K562 (cell line): ENCODE measurements around the gene ARMC7. TPM values are rescaled to one million over a fixed set of nuclear protein-coding genes. Genes with fewer than 3 reads are reported as not detected.

Experiments
- CBX1 ChIP-seq: sonication (generic); IDR thresholded peaks from 2 replicates; pipeline ENCODE4 v1.6.1; 2016; ENCODE audit warnings: antibody characterized with exemption, low read depth, mild to moderate bottlenecking
- CBX5 ChIP-seq: IDR thresholded peaks from 2 replicates; pipeline ENCODE4 v1.6.1; 2014; ENCODE audit warnings: low read depth, borderline replicate concordance
- COPS2 ChIP-seq: fragments of 450-650 bp; conservative IDR thresholded peaks from 2 replicates; pipeline ENCODE4 v1.6.1; 2016; ENCODE audit warnings: mild to moderate bottlenecking, moderate library complexity
- CSDE1 ChIP-seq, 2 experiments: fragments of 450-650 bp; IDR thresholded peaks; 2 replicates each; pipeline ENCODE4 v1.6.1; 2016; ENCODE audit warnings: mild to moderate bottlenecking in 1 of 2
- HIVEP1 ChIP-seq: fragments of 250-450 bp; sonication (Bioruptor Pico); IDR thresholded peaks from 2 replicates; pipeline ENCODE4 v1.4.0; 2020; ENCODE audit warnings: mild to moderate bottlenecking
- HLTF ChIP-seq: fragments of 450-650 bp; IDR thresholded peaks from 2 replicates; pipeline ENCODE4 v1.6.1; 2016
- JUND ChIP-seq, 2 experiments: IDR thresholded peaks; 2 replicates in 1 of 2; 3 replicates in 1 of 2; pipeline ENCODE4 v1.6.1; 2011; ENCODE audit warnings: borderline replicate concordance in 2 of 2, low read depth in 2 of 2, low read length in 2 of 2, improper control_type of control experiment in 1 of 2, missing biosample characterization in 1 of 2, missing genetic modification characterization in 1 of 2, missing genetic modification reagents in 1 of 2
- MAZ ChIP-seq, 2 experiments: fragments of 450-650 bp in 1 of 2; sonication (generic) in 1 of 2; formaldehyde crosslinking; IDR thresholded peaks in 1 of 2; conservative IDR thresholded peaks in 1 of 2; 2 replicates each; pipeline versions ENCODE4 v1.4.0 to v1.5.0; 2020; ENCODE audit warnings: mild to moderate bottlenecking in 1 of 2, missing genetic modification reagents in 1 of 2
- MLLT1 ChIP-seq, 2 experiments: fragments of 450-650 bp; IDR thresholded peaks; 2 replicates each; pipeline ENCODE4 v1.6.1; 2016
- RAD21 ChIP-seq, 2 experiments: fragments of 250-450 bp in 1 of 2; fragments of 450-650 bp in 1 of 2; sonication (Bioruptor Pico) in 1 of 2; formaldehyde crosslinking in 1 of 2; IDR thresholded peaks in 1 of 2; conservative IDR thresholded peaks in 1 of 2; 2 replicates each; pipeline versions ENCODE4 v1.4.0 to v1.8.0; 2020 to 2022; ENCODE audit warnings: mild to moderate bottlenecking in 2 of 2, moderate library complexity in 1 of 2
- RREB1 ChIP-seq: fragments of 250-450 bp; sonication (Bioruptor Pico); IDR thresholded peaks from 2 replicates; pipeline ENCODE4 v1.4.0; 2020
- SIN3B ChIP-seq: fragments of 450-650 bp; IDR thresholded peaks from 2 replicates; pipeline ENCODE4 v1.6.1; 2017; ENCODE audit warnings: low read depth, mild to moderate bottlenecking, moderate library complexity
- TRIM28 ChIP-seq: fragments of 450-650 bp; IDR thresholded peaks from 2 replicates; pipeline ENCODE4 v1.6.1; 2017
- ZNF311 ChIP-seq: fragments of 250-450 bp; sonication (Bioruptor Pico); IDR thresholded peaks from 2 replicates; pipeline ENCODE4 v1.4.0; 2020; ENCODE audit warnings: mild to moderate bottlenecking, moderate library complexity
- ZNF395 ChIP-seq: fragments of 200-800 bp; sonication (Bioruptor generic); IDR thresholded peaks from 2 replicates; pipeline ENCODE4 v1.6.1; 2017; ENCODE audit warnings: missing genetic modification characterization, missing compliant biosample characterization
- ZNF592 ChIP-seq: fragments of 450-650 bp; IDR thresholded peaks from 2 replicates; pipeline ENCODE4 v1.6.1; 2017; ENCODE audit warnings: antibody characterized with exemption, mild to moderate bottlenecking
- polyA plus RNA-seq, 8 experiments: library from polyadenylated mRNA; depleted of rRNA in 4 of 8; stranded (reverse) in 5 of 8; unstranded in 3 of 8; fragments of >200 nt; fragmentation: Nextera tagmentation in 2 of 8; fragmentation: Illumina TruSeq in 1 of 8; extraction: Ambion mirVana in 2 of 8; extraction: Trizol in 1 of 8; gene quantifications; 2 replicates each; pipeline versions ENCODE4 v1.2.1 to v1.2.3, GENCODE V29; 2011 to 2014; ENCODE audit warnings: inconsistent platforms in 1 of 8, missing spikeins in 1 of 8
- total RNA-seq, 7 experiments: library from RNA; depleted of rRNA in 6 of 7; stranded (reverse); fragments of >200 nt in 6 of 7; fragmentation: Illumina TruSeq in 2 of 7; extraction: Trizol in 2 of 7; gene quantifications; 2 replicates each; pipeline versions ENCODE4 v1.2.1 to v1.2.3, GENCODE V29; 2011 to 2021; ENCODE audit warnings: low replicate concordance in 1 of 7

The ARMC7 gene
- total and polyA plus RNA-seq, 9 of the 15 experiments (the other 6 are each of a cell fraction or from before 2014, with no cell fraction given) = 1.4 to 15.2 (median 5.9) TPM

- TF ChIP-seq CBX1 (no peak), ZNF592 (0 out of 2 replicates have a peak, but pooled peaks have one; percentile 37), COPS2 (no peak), CSDE1 (IDR thresholded peaks at IDR 0.05) (no peak), HIVEP1 (CRISPR knock-in tag) (no peak), MLLT1 (IDR thresholded peaks at IDR 0.05) (no peak), ZNF395 (no peak), RAD21 (CRISPR knock-in tag; conservative IDR thresholded peaks at IDR 0.05 in 1 of 2, IDR thresholded peaks at IDR 0.05 in 1 of 2) (no peak), HLTF (no peak), JUND (IDR thresholded peaks at IDR 0.05; ENCODE audit: borderline replicate concordance, low read depth, low read length) (no peak), JUND (tag; IDR thresholded peaks at IDR 0.05; ENCODE audit: borderline replicate concordance, low read depth, low read length) (no peak), SIN3B (no peak), ZNF311 (CRISPR knock-in tag) (no peak), MAZ (CRISPR knock-in tag; conservative IDR thresholded peaks at IDR 0.05 in 1 of 2, IDR thresholded peaks at IDR 0.05 in 1 of 2) (0 out of 4 replicates have a peak, but pooled peaks of 1 of the 2 experiments have one; percentile 37), CBX5 (no peak), RREB1 (CRISPR knock-in tag) (peak; percentile 83; the same call in 1 of the 2 replicates), TRIM28 (no peak)
These were observed 35.2 kb upstream of the ARMC7 start (continued) for GRCh38 chr17:75074532-75074931.
